Anterior cingulate cortex (tissue), 58 donors: Measurements from ENCODE around the gene HOXD8.

Experiments
- DNase-seq, 58 donors: peaks; one replicate each; lab custom pipeline; 2025; lab: John Stamatoyannopoulos, UW

HOXD8 gene

DNA sequence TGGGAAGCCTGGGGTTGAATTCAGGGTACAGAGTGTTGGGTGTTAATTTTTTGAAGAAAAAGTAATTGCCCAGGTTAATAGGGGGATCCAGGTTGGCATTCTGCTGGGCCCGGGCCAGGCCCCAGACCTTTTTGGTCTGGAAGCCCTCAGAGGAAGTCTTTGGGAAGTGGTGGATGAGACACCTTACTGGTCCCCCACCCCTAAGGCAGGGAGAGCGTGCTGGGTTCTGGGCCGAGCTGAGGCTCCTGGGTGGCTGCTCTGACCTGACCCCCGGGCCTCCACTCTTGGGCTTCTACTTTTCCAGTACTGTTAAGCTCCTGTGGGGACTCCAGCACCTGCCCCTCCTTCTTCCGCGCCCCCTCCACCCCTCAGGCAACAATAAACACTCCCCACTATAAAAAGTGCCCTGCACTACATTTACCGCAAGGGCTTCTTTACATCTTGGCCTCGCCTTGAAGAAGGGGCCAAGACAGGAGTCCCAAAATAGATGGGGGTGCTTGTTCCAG lies 26.8 kb downstream of the HOXD8 start:
- no peak for DNase-seq

DNA sequence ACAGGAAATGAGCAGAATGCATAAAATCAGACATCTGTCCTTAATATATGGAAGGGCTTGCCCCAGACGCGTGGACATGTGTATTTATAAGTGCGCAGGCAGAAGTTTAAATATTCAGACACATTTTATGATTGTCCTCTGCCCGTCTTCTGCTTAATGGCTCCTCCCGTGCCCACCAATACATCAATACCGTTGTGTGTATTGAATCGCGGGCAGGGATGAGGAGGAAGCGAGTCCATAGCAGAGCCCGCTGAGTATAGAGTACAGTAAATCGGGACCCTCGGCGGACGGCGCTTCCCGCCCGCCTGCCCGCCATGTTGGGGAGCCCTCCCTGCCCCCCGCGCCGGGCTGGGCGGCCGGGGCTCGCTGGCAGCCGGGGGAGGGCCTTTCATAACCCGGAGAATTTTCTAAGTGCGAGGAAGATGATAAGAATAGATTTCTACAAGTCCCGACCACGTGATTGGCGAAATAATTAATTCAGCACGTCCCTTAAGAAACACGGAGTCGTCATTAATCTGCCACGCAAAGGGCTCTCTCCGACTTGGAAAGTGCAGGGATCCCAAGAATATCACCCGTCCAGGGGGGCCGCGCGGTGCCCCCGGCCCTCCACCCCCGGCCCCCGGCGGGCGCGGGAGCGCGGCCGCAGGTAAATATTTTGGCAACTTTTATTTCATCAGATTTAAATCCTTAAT lies 27.4 kb downstream of the HOXD8 start, which contains the start of gene HOXD3:
Gene HOXD3 (plus strand): TSS at position 501 of the 692 bp plus-strand sequence. CDS start 11,808 bp downstream, outside the sequence.
- no peak for DNase-seq

DNA sequence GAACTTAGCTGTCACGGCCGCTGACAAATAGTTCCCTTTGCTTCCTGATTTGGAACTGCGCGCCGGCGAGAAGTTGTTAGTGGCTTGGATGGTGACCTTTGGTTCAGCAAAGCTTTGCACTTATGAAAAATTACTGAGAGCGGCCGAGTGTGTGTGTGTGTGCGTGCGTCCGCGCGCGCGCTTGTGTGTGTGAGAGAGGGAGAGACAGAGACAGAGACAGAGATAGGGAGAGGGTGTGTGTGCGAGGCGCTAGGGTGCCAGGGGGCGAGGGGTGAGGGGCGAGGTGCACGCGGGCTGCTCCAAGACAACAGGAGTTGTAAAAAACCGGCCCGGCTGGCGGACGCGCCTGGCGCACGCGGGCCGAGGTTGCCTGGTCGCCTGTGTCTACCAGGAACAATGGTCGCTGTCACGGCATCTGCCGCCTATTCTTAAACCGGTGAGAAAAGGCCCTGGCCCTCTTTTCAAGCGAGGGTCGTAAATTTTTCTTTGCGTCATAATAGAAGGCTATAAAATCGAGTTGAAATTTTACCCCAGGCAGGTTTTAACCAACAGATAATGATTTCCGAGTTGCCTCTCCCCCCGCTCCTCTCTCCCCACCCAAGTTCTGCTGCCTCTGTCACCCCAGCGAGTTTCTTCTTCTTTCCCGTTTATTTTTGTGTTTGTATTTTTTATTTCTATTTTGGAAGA lies 28.1 kb downstream of the HOXD8 start:
- DNase-seq: no peak

DNA sequence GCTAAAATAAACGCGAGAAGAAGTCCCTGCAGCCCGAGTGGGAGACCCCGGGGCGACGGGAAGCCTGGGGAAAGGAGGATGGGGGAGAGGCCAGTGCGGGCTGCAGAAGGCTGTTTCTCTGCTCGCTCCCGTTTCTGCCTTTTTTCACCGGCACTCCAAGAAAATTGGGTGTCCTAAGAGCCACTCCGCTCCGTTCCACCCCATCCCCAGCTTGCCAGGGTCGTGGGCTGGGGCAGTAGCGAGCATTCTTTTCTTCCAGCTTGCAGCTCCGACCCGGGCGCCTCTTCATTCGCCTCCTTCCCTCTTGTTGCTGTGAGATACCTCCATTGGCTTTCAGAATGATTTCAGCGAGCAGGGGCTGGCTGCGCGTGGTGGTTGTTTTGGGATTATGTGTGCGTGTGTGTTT lies 28.7 kb downstream of the HOXD8 start:
- DNase-seq: no peak

DNA sequence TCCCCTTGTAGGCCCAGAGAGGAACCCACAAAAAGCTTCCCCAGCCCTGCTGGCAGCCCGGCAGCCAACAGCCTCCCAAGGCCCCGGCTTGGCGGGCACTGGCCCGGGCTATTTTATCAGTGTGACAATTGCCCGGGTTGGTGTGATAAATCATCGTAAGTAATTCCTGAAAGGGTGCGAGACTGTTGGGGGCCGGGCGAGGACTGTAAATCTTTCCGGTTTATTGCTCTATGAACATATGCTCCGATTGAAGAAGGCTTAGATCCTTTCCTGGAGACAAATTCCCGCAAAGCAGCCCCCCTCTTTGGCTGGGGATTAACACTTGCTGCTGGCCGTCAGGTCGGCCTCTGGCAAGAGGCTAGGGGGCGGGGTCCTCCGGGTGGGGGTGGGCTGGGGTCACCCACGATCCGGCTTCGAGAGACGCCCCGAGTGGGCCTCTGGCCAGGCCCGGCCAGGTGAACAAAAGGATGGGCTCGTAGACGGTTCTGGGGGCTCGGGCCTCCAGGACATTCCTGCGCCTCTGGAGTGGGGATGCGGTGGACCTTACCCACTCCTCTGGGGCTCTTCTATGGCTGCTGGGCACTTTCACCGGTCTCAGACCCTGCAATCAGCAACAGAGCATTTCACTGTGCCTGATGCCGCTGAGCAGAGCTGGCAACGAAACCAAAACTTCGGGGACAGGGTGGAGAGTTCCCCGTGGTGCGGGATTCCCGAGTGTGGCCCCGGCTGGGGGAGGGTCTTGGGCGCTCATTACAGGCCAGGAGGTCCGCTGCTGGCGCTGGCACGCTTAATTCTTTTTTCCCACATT lies 29.6 kb downstream of the HOXD8 start:
- no peak for DNase-seq

DNA sequence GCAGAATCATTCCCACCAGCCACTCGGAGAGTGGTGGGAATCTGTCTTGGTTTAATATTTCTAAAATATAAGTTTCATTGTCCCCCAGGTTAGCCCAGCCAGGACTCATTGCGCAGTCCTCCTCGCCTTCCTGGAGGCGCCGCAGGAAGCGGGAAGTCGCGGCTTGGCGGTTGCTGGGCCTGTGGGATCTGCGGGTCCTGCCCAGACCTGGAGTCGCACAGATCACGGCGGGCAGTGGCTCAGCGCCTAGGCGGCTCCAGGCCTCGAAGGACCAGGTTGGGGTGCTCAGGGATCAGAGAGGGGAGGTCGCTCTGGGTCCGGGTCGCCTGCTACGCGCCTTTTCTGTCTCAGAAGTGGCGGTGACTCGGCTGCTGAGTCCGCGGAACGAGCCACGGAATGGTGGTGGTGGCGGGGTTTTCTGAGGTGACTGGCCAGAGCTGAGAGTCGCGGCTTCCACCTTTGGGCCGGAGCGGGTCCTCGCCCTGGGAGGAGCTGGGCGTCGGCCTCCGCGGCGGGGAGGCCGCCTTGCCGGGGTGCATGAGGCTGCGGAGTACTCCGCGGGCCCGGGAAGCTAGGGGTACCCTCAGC lies 30.3 kb downstream of the HOXD8 start:
- no peak for DNase-seq

DNA sequence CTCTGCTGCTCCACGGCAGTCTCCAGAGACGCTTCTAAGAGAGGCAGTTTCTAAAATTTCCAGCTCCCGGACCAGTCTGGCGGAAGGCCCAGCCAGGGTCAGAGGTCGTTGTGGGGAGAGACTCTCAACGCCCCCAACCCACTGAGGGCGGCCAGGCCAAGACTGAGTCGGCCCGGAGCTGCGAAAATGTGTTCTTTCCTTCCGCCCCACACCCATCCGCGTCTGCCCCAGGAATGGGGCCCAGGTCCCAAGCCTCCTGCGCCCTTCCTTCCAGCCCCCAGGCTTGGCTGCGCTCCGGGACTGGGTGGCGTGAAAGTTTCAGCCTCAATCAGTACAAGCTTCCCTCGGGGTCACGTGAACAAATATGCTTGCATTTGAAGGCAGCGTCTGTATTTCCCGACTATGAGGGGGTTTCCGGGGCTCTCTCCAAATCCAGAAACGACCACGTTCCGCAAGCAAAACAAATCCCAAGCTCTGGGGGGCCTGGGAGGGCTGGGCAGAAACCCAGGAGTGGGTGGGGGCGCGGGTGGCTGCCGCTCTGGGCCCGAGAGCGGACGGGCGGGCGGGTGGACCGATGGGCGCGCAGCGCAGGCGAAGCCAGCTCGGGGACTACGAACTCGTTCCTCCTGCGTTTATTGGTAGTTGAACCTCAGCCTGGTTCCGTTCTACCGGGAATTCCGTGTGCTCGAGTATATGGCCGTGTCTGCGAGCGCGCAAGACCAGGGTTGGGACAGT lies 30.9 kb downstream of the HOXD8 start:
- DNase-seq: no peak

DNA sequence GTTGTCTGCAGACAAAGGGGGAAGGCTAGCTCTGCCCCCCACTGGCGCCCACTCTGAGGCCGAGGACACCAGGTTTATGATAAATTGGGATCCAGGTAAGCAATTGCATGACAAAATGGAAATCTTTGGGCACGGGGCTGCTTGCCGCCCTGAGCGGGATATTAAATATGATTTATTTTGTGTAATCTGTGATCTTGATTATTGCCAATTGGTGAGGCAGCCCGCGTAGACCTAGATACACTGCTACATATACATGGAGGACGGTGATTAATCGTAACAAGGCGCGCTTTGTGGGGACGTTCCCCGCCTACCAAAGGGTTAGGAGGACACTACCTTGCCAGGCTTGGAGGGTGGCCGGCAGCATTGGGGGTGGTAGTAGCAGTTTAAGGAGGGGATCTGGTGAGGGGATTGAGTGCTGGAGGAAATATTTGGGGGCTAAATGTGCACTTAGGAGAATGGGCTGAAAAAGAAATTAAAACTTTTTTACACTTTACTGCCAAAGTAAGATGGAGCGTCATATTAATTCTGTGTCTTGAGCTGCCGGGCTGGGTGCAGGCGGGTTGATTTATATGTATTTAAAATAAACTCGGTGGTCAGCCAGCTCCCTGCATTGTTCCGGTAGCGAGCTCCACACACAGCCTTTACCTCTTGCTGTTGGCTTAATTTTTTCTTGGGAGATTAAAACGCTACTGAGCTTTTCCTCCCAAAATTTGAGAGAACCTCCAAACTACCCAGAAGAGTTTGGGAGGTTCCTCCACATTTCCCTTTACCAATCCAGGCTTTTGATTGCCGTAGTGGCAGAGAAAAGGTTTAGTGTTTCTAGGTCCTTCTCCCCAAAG lies 31.7 kb downstream of the HOXD8 start:
- no peak for DNase-seq

DNA sequence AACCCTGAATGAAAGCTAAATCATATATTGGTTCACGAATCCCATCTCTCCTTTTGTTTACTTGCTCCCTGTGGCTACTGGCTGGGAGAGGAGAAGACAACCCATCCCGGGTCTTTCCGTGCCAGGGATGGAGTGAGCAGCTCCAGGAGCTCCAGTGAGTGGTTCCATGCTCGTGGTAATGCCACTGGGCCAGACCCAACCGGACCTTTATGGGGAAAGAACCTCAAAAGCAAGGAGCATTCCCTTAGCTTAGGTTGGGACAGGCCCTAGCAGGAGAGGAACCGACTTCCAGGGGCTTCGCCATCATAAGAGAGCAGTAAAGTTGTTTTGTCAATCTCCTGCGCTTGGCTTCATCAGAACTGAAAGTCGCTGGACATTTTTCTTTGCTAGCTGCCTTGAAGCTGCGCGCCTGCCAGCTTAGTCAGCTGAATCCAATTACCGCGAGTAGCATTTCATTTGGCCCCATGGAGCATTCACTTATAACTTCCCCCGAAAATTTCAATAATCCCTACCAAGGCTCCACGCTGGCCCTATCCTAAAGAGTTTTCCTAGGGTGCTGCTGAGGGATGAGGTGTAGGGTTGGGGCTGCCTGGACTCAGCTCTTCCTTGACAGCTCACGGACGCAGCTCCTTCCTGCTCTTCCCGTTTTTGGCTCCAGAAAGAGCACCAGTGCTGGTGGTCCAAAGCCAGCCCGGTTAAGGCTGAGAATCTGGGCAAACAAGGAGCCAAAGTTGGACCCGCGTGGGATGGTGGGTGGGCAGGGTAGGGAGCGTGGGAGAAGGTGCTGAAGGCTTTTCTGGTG lies 32.5 kb downstream of the HOXD8 start:
- DNase-seq: no peak

DNA sequence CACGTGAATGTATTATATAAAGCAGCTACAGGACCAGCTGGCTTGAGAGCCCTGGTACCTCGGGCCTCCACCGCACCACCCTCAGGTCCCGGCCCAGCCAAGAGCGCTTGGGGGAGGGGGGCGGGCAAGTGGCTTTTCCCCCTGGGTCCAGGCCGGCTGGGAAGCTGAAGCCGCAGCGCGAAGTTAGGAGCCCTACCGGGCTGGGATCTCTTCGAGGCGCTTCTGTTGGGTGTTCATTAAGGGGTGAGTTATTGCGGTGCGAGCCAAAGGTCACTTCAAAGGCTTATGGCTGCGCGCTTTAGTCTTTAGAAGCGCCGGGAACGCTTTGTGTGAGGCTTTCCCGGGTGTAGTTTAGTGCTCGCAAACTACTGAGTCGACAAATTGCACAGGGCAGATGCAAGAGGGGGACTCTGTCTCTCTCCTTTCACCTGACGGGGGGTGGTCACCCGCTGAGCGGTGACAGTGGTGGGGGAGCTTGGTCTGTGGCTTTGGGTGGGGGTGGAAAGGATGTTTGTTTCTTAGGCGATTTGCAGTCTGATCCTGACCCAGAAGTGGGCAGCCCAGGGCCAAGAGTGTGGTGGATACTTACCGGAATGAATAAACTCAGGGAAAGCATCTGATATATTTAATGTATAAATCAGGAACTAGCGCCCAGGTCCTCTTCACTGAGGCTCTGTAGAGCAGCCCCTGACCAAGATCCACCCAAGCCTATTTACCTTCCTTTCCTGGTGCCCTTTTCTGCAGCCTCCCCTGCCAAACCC lies 33.6 kb downstream of the HOXD8 start:
- DNase-seq: no peak

DNA sequence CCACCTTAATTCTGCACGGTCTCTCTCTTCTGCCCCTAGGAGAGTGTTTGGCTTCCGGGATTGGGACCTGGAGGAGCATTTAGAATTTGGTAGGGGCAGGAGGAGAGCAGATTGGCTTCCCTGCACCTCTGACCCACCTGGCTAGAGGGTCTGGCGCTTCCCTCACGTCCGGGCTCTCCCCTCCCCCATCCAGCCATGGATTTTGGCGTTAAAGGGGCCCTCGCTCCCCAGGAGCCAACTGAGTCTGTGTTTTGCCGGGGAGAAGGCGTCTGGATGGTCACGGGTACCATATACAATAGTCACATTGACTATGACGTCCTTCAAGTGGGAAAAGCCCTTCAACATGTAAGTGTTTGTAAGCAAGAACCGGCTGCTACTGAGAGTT lies 34.2 kb downstream of the HOXD8 start:
- no peak for DNase-seq

DNA sequence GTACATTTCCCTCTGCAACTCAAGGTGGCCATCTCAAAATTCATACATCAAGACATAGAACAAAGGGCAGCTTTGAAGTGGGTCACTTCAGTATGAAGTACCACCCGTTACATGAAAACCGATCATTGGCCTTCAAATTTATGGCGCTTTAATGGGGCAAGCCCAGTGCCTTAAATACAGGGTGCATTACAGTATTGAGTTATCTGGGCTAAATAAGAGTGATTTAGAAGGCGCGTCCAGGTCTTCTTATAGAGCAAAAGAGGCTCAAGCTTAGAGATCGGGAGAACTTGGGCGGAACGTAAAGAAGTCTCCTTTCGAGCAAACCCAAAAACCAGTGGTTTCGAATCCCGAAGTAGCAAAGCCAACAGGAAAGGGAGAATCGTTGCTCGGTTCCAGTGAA lies 34.7 kb downstream of the HOXD8 start:
- DNase-seq: no peak

DNA sequence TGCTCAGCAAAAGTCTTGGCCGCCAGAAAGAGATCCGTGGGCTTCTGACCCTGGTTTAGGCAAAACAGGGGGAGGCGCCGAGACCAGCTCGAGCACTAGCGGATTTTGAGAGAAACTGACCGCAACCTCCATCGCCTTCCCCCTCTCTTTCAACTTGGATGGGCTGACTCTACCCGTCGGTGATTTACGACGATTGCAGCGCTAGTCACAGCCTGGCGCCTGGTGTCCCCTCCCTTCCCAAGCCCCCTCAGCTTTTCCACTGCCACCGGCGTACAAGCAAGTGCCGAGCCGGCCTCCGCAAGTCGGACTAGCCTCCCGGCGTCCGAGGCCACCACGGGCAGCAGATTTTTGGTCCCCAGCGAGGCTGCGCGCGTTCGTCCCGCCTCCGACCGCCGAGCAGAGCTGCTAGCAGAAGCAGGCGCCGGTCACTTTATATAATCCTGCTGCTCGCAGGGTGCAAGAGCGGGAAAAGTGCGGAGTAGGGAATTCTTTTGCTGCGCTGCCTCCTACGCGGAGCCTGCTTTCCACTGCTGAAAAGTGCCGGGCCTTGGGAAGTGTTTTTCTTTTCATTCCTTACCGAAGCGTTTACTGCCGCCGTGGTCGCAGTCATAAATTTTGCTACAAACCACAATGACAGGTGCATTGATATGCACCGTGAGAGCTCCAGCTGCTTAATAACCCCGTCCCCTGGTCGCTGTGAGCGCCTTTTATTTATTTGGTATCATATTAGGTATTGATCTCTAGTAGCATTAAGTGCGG lies 35.3 kb downstream of the HOXD8 start:
- DNase-seq: no peak

DNA sequence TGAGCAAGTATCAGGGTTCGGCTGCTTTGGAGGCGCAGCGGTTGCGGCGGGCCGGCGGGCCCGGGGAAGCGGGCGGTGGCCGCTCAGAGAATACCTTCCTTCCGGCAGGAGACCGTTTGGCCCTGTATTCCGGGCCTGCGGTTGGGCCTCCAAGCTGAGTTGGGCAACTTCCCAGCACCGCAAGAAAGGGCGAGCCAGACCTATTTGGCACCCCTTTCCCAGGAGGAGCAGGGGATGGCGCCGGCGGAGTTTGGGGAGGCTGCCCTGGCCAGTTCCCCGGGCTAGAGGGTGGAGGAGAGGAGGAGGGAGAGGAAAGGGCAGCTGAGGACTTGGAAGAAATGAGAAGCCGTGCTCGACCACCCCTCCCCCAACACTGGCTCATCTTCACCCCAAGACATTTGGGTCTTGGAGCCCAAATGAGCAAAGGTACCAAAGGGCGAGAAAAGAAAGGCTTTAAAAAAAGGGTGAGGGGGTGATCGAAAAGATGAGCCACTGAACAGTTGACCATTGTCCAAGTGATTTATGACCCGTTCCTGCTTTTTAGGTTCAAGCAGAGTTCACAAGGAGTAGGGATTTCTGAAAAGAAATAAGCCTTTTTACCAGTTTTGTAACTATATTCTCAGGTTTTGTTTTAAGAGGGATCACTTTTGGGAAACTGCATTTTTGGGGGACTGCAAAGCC lies 36.0 kb downstream of the HOXD8 start:
- DNase-seq: no peak

DNA sequence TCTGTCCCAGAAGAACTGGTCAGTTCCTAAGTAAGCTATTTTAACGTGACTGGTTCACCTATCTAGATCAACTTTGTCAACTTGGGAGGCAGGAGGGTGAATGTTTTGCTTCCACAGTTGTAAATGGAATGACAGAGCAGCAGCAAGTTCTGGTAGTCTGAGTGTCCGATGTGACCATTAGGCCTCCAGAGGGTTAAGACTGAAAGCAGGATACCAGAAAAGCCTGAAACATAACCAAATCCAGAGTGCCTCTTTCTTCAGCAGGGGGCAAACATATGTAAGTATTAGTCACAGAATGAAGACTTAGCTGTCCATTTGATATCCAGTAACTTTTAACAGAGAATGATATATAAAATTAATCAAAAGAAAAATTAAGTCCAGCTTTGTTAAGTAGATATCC lies 36.8 kb downstream of the HOXD8 start:
- no peak for DNase-seq

DNA sequence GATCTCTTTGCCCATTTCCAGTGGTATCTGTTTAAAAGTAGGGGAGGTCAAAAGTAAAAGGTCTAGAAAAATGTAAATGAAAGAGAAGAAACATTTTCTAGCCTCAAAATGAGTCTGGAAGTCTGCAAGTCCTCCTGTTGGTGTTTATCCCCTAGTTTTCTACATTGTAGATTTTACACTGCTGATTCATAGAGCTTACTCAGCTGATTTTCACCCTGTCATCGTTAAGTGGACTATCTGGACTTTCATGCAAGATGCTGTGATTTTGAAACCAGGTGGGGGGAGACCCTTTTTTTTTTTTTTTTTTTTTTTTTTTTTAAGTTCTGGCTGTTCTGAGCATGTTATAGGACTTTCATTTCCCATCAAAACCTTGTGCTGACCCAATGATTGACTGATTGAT lies 37.9 kb downstream of the HOXD8 start:
- DNase-seq: no peak
